ENCODE results near the gene ACP1. TPM values are rescaled to one million over a fixed set of nuclear protein-coding genes. Genes with fewer than 3 reads are reported as not detected.

ACP1 gene
- total RNA-seq, 3 donors from 2014 or later = 84.0 to 109 (median 84.2) TPM

DNA sequence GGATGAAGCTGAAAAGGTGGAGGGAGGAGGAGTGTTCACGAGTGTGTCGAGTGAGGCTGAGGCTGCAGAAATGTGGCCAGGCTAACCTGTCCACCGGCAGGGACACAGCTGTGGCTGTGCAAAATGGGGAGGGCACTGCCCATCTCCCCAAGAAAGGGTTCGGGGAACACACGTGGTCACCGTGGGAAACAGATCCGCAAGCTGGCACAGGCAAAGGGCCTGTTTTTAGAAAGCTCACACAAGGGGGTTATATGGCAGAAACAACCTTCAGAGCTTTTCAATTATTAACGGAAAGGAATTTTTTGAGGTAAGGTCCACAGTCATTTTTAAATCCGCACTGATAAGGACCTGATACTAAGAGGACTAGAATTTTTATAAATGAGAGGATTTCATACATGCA lies 36.6 kb upstream of the ACP1 start:
- no peak for DNase-seq (ENCODE audit: low spot score in 2 of 2)
- H3K27me3 ChIP-seq = no peaks in the 10 kb centered on the region
- H3K27ac ChIP-seq = no peak overlapping the region
- H3K9me3 ChIP-seq = no peaks in the 10 kb centered on the region
- H3K4me1 ChIP-seq = no peaks in the 10 kb centered on the region
- H3K36me3 ChIP-seq = peaks cover 3% of the 10 kb centered on the region
- no peak for TF ChIP-seq CTCF (IDR thresholded peaks at IDR 0.05)
- no peak for TF ChIP-seq POLR2A (IDR thresholded peaks at IDR 0.05)
- TF ChIP-seq POLR2AphosphoS5 (IDR thresholded peaks at IDR 0.05) = no peak
- no peak overlapping the region for H3K4me3 ChIP-seq
- intact Hi-C loops (cut with DNase I; ENCODE audit: low total_unique reads) = no loop called here

GRCh38 chr2:228518-229278 lies 36.0 kb upstream of the ACP1 start:
- DNase-seq (ENCODE audit: low spot score in 2 of 2) = no peak
- H3K4me1 ChIP-seq = no peaks in the 10 kb centered on the region
- H3K27me3 ChIP-seq = no peaks in the 10 kb centered on the region
- no peaks in the 10 kb centered on the region for H3K9me3 ChIP-seq
- H3K27ac ChIP-seq = no peak overlapping the region
- H3K4me3 ChIP-seq = no peak overlapping the region
- intact Hi-C loops (cut with DNase I; ENCODE audit: low total_unique reads) = no loop called here
- no peak for TF ChIP-seq POLR2A (IDR thresholded peaks at IDR 0.05)
- TF ChIP-seq CTCF (IDR thresholded peaks at IDR 0.05) = no peak
- TF ChIP-seq POLR2AphosphoS5 (IDR thresholded peaks at IDR 0.05) = no peak
- H3K36me3 ChIP-seq = peaks cover 3% of the 10 kb centered on the region

GRCh38 chr2:231521-232185 lies 33.1 kb upstream of the ACP1 start:
- Histone ChIP-seq H3K27ac (no peak overlapping the region), H3K9me3 (no peaks in the 10 kb centered on the region), H3K27me3 (no peaks in the 10 kb centered on the region), H3K36me3 (no peaks in the 10 kb centered on the region), H3K4me1 (no peaks in the 10 kb centered on the region), H3K4me3 (no peak overlapping the region)
- no peak for TF ChIP-seq POLR2A (IDR thresholded peaks at IDR 0.05)
- no peak for TF ChIP-seq POLR2AphosphoS5 (IDR thresholded peaks at IDR 0.05)
- TF ChIP-seq CTCF (IDR thresholded peaks at IDR 0.05) = no peak
- DNase-seq (ENCODE audit: low spot score in 2 of 2) = no peak
- intact Hi-C loops (cut with DNase I; ENCODE audit: low total_unique reads) = no loop called here

- Histone ChIP-seq H3K36me3 (no peaks in the 10 kb centered on the region), H3K4me1 (no peaks in the 10 kb centered on the region), H3K27me3 (no peaks in the 10 kb centered on the region), H3K4me3 (no peak overlapping the region), H3K9me3 (no peaks in the 10 kb centered on the region), H3K27ac (no peak overlapping the region)
- no peak for TF ChIP-seq POLR2A (IDR thresholded peaks at IDR 0.05)
- TF ChIP-seq POLR2AphosphoS5 (IDR thresholded peaks at IDR 0.05) = no peak
- no peak for TF ChIP-seq CTCF (IDR thresholded peaks at IDR 0.05)
- intact Hi-C loops (cut with DNase I; ENCODE audit: low total_unique reads) = no loop called here
- no peak for DNase-seq (ENCODE audit: low spot score in 2 of 2)
Observed at GRCh38 chr2:233030-233429, 31.7 kb upstream of the ACP1 start.

DNA sequence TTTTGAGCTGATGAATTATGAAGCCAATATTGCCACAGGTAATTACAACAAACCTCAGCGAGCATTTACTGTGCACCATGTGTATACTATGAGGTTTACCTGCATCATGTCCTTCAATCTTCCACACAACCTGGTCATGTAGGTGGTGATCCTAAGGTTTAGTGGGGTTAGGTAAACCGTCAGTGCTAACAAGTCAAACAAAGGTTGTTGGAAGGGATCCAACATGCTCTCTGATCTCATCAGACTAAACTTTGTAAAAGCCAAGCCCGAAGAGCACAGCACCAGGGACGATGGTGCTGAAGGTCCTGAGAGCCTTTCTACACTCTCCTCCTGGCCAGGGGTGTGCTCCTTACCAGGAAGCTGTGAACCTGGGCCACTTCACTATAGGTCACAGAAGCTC lies 30.3 kb upstream of the ACP1 start:
- no peaks in the 10 kb centered on the region for H3K27me3 ChIP-seq
- no peaks in the 10 kb centered on the region for H3K4me1 ChIP-seq
- DNase-seq (ENCODE audit: low spot score in 2 of 2) = no peak
- TF ChIP-seq CTCF (IDR thresholded peaks at IDR 0.05) = no peak
- TF ChIP-seq POLR2AphosphoS5 (IDR thresholded peaks at IDR 0.05) = no peak
- no peak for TF ChIP-seq POLR2A (IDR thresholded peaks at IDR 0.05)
- H3K4me3 ChIP-seq = no peak overlapping the region
- intact Hi-C loops (cut with DNase I; ENCODE audit: low total_unique reads) = no loop called here
- no peaks in the 10 kb centered on the region for H3K9me3 ChIP-seq
- H3K27ac ChIP-seq = no peak overlapping the region
- no peaks in the 10 kb centered on the region for H3K36me3 ChIP-seq

All from breast epithelium (tissue), 4 donors.